ENCODE data around the gene S1PR1.
"Not testable (repeated sequence)": the region's sequence is repeated elsewhere in the genome, so short reads cannot be mapped to it uniquely, and the experiment has no call there.

The S1PR1 gene

DNA sequence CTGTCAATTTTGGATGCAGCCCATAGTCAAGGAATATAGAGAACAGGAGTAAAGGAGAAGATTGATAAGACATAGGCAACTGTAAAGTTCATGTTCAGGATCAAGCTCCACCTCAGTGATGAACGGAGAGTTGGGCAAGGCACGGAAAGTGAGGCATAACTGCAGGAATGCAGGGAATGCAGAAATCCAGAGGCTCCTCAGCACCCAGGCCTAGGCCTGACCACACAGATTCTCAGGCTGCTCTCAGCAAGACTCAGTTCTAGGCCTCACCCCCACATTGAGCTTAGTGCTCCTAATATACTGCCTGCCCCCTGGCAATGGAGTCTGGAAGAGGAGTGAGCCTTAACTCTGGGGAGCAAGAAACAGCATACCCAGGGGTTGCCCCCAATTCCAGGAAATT, 36.3 kb upstream of the S1PR1 start:
- peak; percentile 96 for ATAC-seq
- TF ChIP-seq RARB (CRISPR knock-in tag; IDR thresholded peaks at IDR 0.05): no peak
- peak; percentile 31; the same call in 1 of the 2 replicates for TF ChIP-seq ISL1 (CRISPR knock-in tag; IDR thresholded peaks at IDR 0.05)

GRCh38 chr1:101203820-101204540, 32.8 kb upstream of the S1PR1 start:
- TF ChIP-seq BACH2 (CRISPR knock-in tag; IDR thresholded peaks at IDR 0.05; ENCODE audit: borderline replicate concordance) (no peak), CSDC2 (CRISPR knock-in tag; IDR thresholded peaks at IDR 0.05) (no peak), PPARA (CRISPR knock-in tag; IDR thresholded peaks at IDR 0.05; ENCODE audit: borderline replicate concordance) (no peak), ZFP30 (CRISPR knock-in tag; IDR thresholded peaks at IDR 0.05) (no peak), TCF4 (CRISPR knock-in tag; IDR thresholded peaks at IDR 0.05; ENCODE audit: borderline replicate concordance) (peak; percentile 74), ZC3H10 (CRISPR knock-in tag; IDR thresholded peaks at IDR 0.05) (no peak), ZNF8 (CRISPR knock-in tag; IDR thresholded peaks at IDR 0.05) (no peak), ARNTL (CRISPR knock-in tag; IDR thresholded peaks at IDR 0.05; ENCODE audit: borderline replicate concordance, low read depth) (no peak), ISL1 (CRISPR knock-in tag; IDR thresholded peaks at IDR 0.05) (peak; percentile 85), SNAI2 (CRISPR knock-in tag; IDR thresholded peaks at IDR 0.05) (no peak), RARB (CRISPR knock-in tag; IDR thresholded peaks at IDR 0.05) (0 out of 2 replicates have a peak, but pooled peaks have one; percentile 56), GLIS3 (CRISPR knock-in tag; IDR thresholded peaks at IDR 0.05) (no peak), ZNF70 (CRISPR knock-in tag; IDR thresholded peaks at IDR 0.05) (no peak), TOX (CRISPR knock-in tag; IDR thresholded peaks at IDR 0.05; ENCODE audit: borderline replicate concordance) (no peak)
- TF ChIP-seq, protein P1, sequence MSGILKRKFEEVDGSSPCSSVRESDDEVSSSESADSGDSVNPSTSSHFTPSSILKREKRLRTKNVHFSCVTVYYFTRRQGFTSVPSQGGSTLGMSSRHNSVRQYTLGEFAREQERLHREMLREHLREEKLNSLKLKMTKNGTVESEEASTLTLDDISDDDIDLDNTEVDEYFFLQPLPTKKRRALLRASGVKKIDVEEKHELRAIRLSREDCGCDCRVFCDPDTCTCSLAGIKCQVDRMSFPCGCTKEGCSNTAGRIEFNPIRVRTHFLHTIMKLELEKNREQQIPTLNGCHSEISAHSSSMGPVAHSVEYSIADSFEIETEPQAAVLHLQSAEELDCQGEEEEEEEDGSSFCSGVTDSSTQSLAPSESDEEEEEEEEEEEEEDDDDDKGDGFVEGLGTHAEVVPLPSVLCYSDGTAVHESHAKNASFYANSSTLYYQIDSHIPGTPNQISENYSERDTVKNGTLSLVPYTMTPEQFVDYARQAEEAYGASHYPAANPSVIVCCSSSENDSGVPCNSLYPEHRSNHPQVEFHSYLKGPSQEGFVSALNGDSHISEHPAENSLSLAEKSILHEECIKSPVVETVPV (CRISPR knock-in tag; IDR thresholded peaks at IDR 0.05): no peak
- TF ChIP-seq, protein P2, sequence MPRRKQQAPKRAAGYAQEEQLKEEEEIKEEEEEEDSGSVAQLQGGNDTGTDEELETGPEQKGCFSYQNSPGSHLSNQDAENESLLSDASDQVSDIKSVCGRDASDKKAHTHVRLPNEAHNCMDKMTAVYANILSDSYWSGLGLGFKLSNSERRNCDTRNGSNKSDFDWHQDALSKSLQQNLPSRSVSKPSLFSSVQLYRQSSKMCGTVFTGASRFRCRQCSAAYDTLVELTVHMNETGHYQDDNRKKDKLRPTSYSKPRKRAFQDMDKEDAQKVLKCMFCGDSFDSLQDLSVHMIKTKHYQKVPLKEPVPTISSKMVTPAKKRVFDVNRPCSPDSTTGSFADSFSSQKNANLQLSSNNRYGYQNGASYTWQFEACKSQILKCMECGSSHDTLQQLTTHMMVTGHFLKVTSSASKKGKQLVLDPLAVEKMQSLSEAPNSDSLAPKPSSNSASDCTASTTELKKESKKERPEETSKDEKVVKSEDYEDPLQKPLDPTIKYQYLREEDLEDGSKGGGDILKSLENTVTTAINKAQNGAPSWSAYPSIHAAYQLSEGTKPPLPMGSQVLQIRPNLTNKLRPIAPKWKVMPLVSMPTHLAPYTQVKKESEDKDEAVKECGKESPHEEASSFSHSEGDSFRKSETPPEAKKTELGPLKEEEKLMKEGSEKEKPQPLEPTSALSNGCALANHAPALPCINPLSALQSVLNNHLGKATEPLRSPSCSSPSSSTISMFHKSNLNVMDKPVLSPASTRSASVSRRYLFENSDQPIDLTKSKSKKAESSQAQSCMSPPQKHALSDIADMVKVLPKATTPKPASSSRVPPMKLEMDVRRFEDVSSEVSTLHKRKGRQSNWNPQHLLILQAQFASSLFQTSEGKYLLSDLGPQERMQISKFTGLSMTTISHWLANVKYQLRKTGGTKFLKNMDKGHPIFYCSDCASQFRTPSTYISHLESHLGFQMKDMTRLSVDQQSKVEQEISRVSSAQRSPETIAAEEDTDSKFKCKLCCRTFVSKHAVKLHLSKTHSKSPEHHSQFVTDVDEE (CRISPR knock-in tag; IDR thresholded peaks at IDR 0.05): peak; percentile 83; the same call in 1 of the 2 replicates
- TF ChIP-seq, protein P3, sequence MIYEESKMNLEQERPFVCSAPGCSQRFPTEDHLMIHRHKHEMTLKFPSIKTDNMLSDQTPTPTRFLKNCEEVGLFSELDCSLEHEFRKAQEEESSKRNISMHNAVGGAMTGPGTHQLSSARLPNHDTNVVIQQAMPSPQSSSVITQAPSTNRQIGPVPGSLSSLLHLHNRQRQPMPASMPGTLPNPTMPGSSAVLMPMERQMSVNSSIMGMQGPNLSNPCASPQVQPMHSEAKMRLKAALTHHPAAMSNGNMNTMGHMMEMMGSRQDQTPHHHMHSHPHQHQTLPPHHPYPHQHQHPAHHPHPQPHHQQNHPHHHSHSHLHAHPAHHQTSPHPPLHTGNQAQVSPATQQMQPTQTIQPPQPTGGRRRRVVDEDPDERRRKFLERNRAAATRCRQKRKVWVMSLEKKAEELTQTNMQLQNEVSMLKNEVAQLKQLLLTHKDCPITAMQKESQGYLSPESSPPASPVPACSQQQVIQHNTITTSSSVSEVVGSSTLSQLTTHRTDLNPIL (CRISPR knock-in tag; IDR thresholded peaks at IDR 0.05; ENCODE audit: low read depth): no peak
- TF ChIP-seq, protein P4, sequence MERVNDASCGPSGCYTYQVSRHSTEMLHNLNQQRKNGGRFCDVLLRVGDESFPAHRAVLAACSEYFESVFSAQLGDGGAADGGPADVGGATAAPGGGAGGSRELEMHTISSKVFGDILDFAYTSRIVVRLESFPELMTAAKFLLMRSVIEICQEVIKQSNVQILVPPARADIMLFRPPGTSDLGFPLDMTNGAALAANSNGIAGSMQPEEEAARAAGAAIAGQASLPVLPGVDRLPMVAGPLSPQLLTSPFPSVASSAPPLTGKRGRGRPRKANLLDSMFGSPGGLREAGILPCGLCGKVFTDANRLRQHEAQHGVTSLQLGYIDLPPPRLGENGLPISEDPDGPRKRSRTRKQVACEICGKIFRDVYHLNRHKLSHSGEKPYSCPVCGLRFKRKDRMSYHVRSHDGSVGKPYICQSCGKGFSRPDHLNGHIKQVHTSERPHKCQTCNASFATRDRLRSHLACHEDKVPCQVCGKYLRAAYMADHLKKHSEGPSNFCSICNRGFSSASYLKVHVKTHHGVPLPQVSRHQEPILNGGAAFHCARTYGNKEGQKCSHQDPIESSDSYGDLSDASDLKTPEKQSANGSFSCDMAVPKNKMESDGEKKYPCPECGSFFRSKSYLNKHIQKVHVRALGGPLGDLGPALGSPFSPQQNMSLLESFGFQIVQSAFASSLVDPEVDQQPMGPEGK (CRISPR knock-in tag; IDR thresholded peaks at IDR 0.05; ENCODE audit: borderline replicate concordance): no peak
- ATAC-seq: peak; percentile 75

GRCh38 chr1:101205457-101205856, 31.4 kb upstream of the S1PR1 start:
- TF ChIP-seq GLIS3 (CRISPR knock-in tag; IDR thresholded peaks at IDR 0.05): no peak

DNA sequence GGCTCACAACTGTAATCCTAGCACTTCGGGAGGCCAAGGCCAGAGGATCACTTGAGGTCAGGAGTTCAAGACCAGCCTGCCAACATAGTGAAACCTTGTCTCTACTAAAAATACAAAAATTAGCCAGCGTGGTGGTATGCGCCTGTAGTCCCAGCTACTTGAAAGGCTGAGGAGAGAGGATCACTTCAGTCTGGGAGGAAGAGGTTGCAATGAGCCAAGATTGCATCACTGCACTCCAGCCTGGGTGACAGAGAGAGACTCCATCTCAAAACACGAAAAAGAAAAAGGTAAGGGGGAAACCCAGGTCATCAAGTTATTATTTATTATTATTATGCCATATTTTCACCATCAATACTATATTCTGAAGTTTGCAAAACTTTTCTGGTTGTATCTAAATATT, 30.7 kb upstream of the S1PR1 start:
- not testable (repeated sequence) for ATAC-seq

More at GRCh38 chr1:101205457-101205856, 31.4 kb upstream of the S1PR1 start:
- no peak for ATAC-seq

DNA sequence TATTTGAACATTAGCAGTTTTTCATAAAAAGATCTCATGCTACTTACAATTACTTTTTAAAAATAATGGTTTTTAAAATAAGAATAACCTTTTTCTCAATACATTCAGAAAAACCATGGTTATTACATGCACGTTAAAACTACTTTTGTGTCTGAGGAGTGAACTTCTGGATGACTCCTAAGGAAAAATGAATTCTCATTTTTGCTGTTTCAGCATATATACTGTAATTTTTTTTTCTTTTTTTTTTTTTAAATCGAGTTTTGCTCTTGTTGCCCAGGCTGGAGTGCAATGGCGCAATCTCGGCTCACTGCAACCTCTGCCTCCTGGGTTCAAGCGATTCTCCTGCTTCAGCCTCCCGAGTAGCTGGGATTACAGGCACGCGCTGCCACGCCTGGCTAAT, 29.5 kb upstream of the S1PR1 start:
- not testable (repeated sequence) for ATAC-seq
